K562 (cell line): ENCODE measurements around the gene GRAMD1B. TPM values are rescaled to one million over a fixed set of nuclear protein-coding genes. Genes with fewer than 3 reads are reported as not detected.

Experiments used
- ARID3B ChIP-seq: fragments of 250-450 bp; sonication (Bioruptor Pico); IDR thresholded peaks from 2 replicates; pipeline ENCODE4 v1.4.0; 2020; ENCODE audit warnings: borderline replicate concordance
- CTCFL ChIP-seq: IDR thresholded peaks from 2 replicates; pipeline ENCODE4 v1.6.1; 2011; ENCODE audit warnings: borderline replicate concordance, low read depth, mild to moderate bottlenecking, moderate library complexity, low read length; ENCODE audit not compliant: insufficient read depth, poor library complexity, severe bottlenecking
- HBP1 ChIP-seq: fragments of 450-650 bp; formaldehyde crosslinking; IDR thresholded peaks from 2 replicates; pipeline ENCODE4 v1.4.0; 2022; ENCODE audit warnings: missing genetic modification characterization
- HNRNPK ChIP-seq: fragments of 200-400 bp; formaldehyde crosslinking; IDR thresholded peaks from one replicate; pipeline ENCODE4 v1.6.1; 2018; ENCODE audit warnings: mild to moderate bottlenecking, low read depth, low read length; ENCODE audit not compliant: poor library complexity, severe bottlenecking
- MEIS2 ChIP-seq: fragments of 450-650 bp; IDR thresholded peaks from 2 replicates; pipeline ENCODE4 v1.6.1; 2014; ENCODE audit warnings: mild to moderate bottlenecking; ENCODE audit not compliant: partially characterized antibody
- POLR3A ChIP-seq: IDR thresholded peaks from 2 replicates; pipeline ENCODE4 v1.6.1; 2011; ENCODE audit warnings: borderline replicate concordance, mild to moderate bottlenecking, moderate library complexity; ENCODE audit not compliant: insufficient read length, insufficient read depth; ENCODE audit errors: extremely low read depth
- RB1 ChIP-seq: fragments of 450-650 bp; IDR thresholded peaks from 2 replicates; pipeline ENCODE4 v1.6.1; 2017; ENCODE audit warnings: low read depth, mild to moderate bottlenecking
- RFX5 ChIP-seq: IDR thresholded peaks from 2 replicates; pipeline ENCODE4 v1.6.1; 2011; ENCODE audit warnings: low read depth, mild to moderate bottlenecking, improper control_type of control experiment, low read length
- SETDB1 ChIP-seq: IDR thresholded peaks from one replicate; pipeline ENCODE4 v1.6.1; 2012; ENCODE audit warnings: low read length, control low read depth, inconsistent platforms
- SNIP1 ChIP-seq: fragments of 450-650 bp; IDR thresholded peaks from 2 replicates; pipeline ENCODE4 v1.7.1; 2017; ENCODE audit warnings: low read depth, mild to moderate bottlenecking
- SRSF7 ChIP-seq: fragments of 200-400 bp; formaldehyde crosslinking; optimal IDR thresholded peaks from 2 replicates; pipeline ENCODE3; 2017; ENCODE audit warnings: mild to moderate bottlenecking, low read depth, low read length
- polyA plus RNA-seq, 8 experiments: library from polyadenylated mRNA; depleted of rRNA in 4 of 8; stranded (reverse) in 5 of 8; unstranded in 3 of 8; fragments of >200 nt; fragmentation: Nextera tagmentation in 2 of 8; fragmentation: Illumina TruSeq in 1 of 8; extraction: Ambion mirVana in 2 of 8; extraction: Trizol in 1 of 8; gene quantifications; 2 replicates each; pipeline versions ENCODE4 v1.2.1 to v1.2.3, GENCODE V29; 2011 to 2014; ENCODE audit warnings: inconsistent platforms in 1 of 8, missing spikeins in 1 of 8
- total RNA-seq, 7 experiments: library from RNA; depleted of rRNA in 6 of 7; stranded (reverse); fragments of >200 nt in 6 of 7; fragmentation: Illumina TruSeq in 2 of 7; extraction: Trizol in 2 of 7; gene quantifications; 2 replicates each; pipeline versions ENCODE4 v1.2.1 to v1.2.3, GENCODE V29; 2011 to 2021; ENCODE audit warnings: low replicate concordance in 1 of 7
- TF ChIP-seq, protein P1 (sequence below): fragments of 450-650 bp; formaldehyde crosslinking; IDR thresholded peaks from 2 replicates; pipeline ENCODE4 v1.4.0; 2020; ENCODE audit warnings: mild to moderate bottlenecking, moderate library complexity

Gene GRAMD1B
- total and polyA plus RNA-seq, 9 of the 15 experiments (the other 6 are each of a cell fraction or from before 2014, with no cell fraction given): 0.31 TPM; not detected in 8

- TF ChIP-seq HBP1 (no peak), MEIS2 (no peak), SRSF7 (no peak), HNRNPK (no peak), POLR3A (no peak), RFX5 (no peak), RB1 (no peak), CTCFL (no peak), SETDB1 (no peak), SNIP1 (no peak), ARID3B (no peak)
- TF ChIP-seq, protein P1, sequence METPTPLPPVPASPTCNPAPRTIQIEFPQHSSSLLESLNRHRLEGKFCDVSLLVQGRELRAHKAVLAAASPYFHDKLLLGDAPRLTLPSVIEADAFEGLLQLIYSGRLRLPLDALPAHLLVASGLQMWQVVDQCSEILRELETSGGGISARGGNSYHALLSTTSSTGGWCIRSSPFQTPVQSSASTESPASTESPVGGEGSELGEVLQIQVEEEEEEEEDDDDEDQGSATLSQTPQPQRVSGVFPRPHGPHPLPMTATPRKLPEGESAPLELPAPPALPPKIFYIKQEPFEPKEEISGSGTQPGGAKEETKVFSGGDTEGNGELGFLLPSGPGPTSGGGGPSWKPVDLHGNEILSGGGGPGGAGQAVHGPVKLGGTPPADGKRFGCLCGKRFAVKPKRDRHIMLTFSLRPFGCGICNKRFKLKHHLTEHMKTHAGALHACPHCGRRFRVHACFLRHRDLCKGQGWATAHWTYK (CRISPR knock-in tag): no peak
Observed at GRCh38 chr11:123481640-123482039, 51.6 kb downstream of the GRAMD1B start (continued).
